HuH-7 (cell line): ENCODE data around the gene GSTA4.
"Not testable (repeated sequence)": the region's sequence is repeated elsewhere in the genome, so short reads cannot be mapped to it uniquely, and the experiment has no call there.

Source experiments
- DNase-seq: peaks from one replicate; pipeline ENCODE4 v3.0.0; 2011; ENCODE audit warnings: low spot score

The GSTA4 gene

GRCh38 chr6:53011979-53012378 is 16.9 kb upstream of the GSTA4 start:
- no peak for DNase-seq

- peak; percentile 22 for DNase-seq
Measured at GRCh38 chr6:53010504-53010903, 15.4 kb upstream of the GSTA4 start.

- DNase-seq: no peak
Measured at GRCh38 chr6:53009511-53009910, 14.4 kb upstream of the GSTA4 start.

GRCh38 chr6:53009056-53009455 is 14.0 kb upstream of the GSTA4 start:
- DNase-seq: no peak

GRCh38 chr6:53008192-53008687 is 13.2 kb upstream of the GSTA4 start:
- DNase-seq: not testable (repeated sequence)

- no peak for DNase-seq
Measured at GRCh38 chr6:53005663-53006250, 10.7 kb upstream of the GSTA4 start.

GRCh38 chr6:52999456-52999855 is 4.4 kb upstream of the GSTA4 start:
- no peak for DNase-seq

- DNase-seq: no peak
Measured at GRCh38 chr6:52998603-52999002, 3.5 kb upstream of the GSTA4 start.

GRCh38 chr6:52995913-52996645 is 995 bp upstream of the GSTA4 start:
- no peak for DNase-seq

- no peak for DNase-seq
Measured at GRCh38 chr6:52994839-52995088, 320 bp downstream of the GSTA4 start.

GRCh38 chr6:52994031-52994838 is 849 bp downstream of the GSTA4 start:
- no peak for DNase-seq

GRCh38 chr6:52992980-52993920 is 1.8 kb downstream of the GSTA4 start:
- no peak for DNase-seq

GRCh38 chr6:52990342-52990741 is 4.7 kb downstream of the GSTA4 start:
- no peak for DNase-seq

GRCh38 chr6:52985228-52985627 is 9.9 kb downstream of the GSTA4 start:
- DNase-seq: no peak

- DNase-seq: no peak
Measured at GRCh38 chr6:52984247-52984646, 10.8 kb downstream of the GSTA4 start.

- no peak for DNase-seq
Measured at GRCh38 chr6:52983159-52983848, 11.8 kb downstream of the GSTA4 start.

- DNase-seq: no peak
Measured at GRCh38 chr6:52982680-52983079, 12.4 kb downstream of the GSTA4 start.

GRCh38 chr6:52981222-52981900 is 13.7 kb downstream of the GSTA4 start:
- no peak for DNase-seq

- DNase-seq: no peak
Measured at GRCh38 chr6:52976591-52977035, 18.5 kb downstream of the GSTA4 start.

- no peak for DNase-seq
Measured at GRCh38 chr6:52976149-52976548, 18.9 kb downstream of the GSTA4 start.

GRCh38 chr6:52975580-52975979 is 19.5 kb downstream of the GSTA4 start:
- no peak for DNase-seq
